Activated T-cell treated with anti-CD3 and anti-CD28 coated beads, Interleukin-2, amount 50 U/mL, for 1 hour (primary cell): ENCODE results near the gene EML3.
"Not testable (repeated sequence)": the region's sequence is repeated elsewhere in the genome, so short reads cannot be mapped to it uniquely, and the experiment has no call there.

Source experiments
- DNase-seq: peaks from one replicate; pipeline ENCODE4 v3.0.0-alpha.2; 2020

The EML3 gene

DNA sequence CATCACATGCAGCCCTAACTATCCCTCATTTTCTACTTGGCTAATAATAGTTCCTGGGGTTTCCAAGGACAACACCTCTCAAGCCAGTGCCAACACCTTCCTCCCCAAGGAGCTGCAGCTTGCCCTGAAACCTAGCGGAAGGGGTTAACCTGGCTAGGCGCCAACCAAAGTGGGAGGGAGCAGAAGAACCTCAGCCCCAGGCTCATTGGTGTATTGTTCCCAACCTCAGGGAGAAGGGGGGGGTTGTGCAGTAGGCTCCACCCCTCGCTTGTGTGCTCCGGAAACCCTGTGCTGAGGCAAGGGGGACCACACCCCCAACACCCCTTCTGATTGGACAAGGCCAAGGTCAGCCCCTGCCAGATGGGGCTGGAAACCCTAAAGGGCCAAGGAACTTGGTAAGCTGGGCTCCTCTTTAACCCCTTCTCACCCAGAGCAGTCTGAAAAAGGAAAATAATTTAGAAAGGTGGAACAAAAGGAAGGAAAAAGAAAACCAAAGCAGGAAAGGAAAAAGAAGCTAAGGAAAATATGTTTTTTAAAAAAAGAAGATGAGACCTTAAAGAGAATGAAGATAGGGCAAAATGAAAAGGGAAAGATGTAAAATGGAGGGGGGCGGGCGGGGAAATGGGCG lies 13.4 kb downstream of the EML3 start:
- peak; percentile 91 for DNase-seq

- DNase-seq = no peak
Measured at GRCh38 chr11:62595124-62595523, 17.5 kb downstream of the EML3 start.

- peak; percentile 76 for DNase-seq
Measured at GRCh38 chr11:62593434-62594044, 19.0 kb downstream of the EML3 start.

GRCh38 chr11:62592989-62593421 lies 19.6 kb downstream of the EML3 start:
- no peak for DNase-seq

DNA sequence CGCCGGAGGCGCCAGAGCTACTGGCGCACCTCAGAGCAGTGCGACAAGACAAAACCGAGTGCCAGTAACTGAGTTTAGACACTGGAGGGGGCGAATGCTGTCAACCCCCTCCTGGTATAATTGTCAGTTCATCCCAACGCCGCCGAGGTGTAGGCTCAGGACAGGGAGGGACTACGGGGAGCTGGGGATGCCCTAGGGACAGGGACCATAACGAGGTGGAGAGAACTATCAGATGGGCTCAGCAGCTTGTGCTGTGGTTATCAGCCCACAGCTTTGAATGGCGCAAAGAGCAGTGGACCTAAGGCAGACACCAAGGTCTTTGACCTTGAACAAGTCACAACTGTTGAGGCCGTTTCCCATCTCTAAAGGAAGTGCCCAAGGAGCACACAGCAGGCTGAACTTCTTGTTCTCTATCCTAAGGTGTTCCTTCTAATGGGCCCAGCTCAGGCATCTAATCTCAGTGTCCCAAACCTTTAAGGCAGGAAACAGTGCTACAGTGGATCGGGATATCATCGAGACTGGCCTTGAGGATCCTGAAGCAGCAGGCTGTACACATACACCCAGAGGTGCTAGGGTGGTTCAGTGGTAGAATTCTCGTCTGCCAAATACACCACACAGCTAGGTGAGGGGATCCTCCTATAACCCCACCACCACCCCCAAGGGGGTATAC lies 20.3 kb downstream of the EML3 start:
- DNase-seq = no peak

DNA sequence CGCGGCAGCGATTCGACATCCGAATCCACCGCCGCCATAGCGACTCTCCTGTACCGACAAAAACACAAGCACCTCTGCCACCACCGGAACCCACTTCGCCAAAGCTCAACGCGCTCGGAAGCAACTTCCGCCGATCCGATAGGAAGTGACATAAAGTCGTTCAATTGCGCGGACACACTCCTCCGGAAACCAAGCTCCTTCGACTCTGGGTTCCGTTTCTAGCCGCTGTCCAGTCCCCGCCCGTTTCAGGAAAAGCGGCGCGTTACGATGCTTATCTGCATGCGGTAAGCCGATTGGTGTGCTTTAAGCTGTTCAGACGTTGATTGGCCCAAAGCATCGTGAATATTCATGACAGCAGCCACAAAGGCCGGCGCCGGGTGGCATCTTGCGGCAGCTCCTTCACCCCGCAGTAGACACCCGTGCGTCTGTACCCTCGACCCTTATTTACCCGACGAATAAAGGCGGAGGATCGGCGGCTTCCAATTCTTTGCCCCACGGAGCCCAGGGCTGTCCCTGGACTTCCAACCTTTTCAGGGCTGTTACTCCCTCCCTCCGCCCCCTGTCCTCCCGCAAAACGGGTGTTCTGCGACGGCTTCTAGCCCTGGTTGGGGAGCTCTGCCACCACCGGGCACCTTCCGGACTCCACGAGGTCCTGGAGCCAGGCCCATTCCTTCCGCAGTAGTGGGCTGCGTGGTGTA lies 21.0 kb downstream of the EML3 start, which contains the start of gene TUT1:
TUT1 (minus strand) TSS at position 76 of the 698 bp plus-strand sequence; CDS start at position 38, 38 bp downstream.
- DNase-seq = peak; percentile 93

DNA sequence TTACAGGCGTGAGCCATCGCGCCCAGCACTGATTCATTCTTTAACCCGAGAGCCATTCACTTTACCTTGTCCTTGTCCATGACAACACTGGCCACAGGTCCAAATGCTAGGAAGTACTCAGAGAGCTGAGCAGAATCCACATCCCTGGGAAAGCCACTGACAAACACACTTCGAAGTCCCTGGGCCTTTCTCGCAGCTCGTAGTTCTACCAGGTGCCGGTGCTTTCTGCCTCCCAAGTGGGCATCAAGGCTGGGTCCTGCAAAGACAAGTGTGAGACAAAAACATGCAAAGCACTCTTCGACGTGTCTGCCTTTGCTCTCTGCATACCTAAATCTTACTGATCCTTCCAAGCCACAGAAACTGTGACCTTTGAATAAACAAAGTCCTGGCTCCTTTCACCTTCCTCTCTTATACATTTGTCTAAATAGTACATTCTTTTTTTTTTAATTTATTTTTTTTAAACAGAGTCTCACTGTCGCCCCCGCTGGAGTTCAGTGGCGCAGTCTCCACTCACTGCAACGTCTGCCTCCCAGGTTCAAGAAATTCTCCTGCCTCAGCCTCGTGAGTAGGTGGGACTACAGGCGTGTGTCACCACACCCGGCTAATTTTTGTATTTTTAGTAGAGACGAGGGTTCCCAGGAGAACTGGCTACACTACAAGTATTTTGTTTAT lies 23.5 kb downstream of the EML3 start:
- DNase-seq = no peak

GRCh38 chr11:62585356-62585755 lies 27.2 kb downstream of the EML3 start:
- DNase-seq = not testable (repeated sequence)

- not testable (repeated sequence) for DNase-seq
Measured at GRCh38 chr11:62581735-62582134, 30.8 kb downstream of the EML3 start.

- no peak for DNase-seq
Measured at GRCh38 chr11:62580959-62581715, 31.4 kb downstream of the EML3 start.

- DNase-seq = no peak
Measured at GRCh38 chr11:62579252-62579651, 33.3 kb downstream of the EML3 start.

DNA sequence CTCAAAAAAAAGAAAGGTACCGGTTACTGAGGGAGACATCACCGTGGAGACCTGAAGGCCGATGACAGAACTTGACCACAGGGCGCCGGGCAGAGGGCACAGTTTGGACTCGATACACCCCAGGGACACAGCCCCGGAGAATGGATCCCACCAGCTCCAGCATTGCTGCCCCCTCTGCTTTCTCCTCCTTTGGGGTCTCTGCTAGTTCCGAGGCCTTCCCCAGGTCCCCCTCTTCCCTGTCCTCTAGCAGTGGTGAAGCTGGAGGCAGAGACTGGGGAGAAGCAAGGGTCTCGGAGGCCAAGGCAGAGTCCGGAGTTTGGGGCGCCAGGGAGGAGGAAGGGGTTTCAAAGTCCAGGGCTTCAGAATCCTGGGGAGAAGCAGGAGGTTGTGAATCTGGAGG lies 34.0 kb downstream of the EML3 start:
- DNase-seq = no peak

GRCh38 chr11:62577046-62577714 lies 35.4 kb downstream of the EML3 start:
- no peak for DNase-seq

DNA sequence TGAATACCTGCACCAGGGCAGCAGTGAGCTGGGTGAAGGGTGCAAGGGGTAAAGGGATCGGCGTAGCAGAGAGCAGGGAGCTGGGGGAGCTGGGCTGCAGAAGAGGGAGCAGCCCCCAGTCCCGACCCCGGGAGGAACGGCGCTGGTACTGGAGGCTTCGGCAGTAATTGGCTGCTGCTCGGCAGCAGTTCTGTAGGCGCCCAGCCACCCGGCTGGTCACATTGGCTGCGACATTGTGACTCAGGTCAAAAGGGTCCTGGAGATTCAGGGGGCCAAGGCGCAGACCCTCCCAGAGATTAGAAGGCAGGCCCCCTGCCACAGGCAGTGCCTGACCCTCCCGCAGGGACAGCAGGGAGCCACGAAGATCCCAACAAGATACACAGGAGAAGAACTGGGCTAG lies 36.7 kb downstream of the EML3 start:
- DNase-seq = no peak

DNA sequence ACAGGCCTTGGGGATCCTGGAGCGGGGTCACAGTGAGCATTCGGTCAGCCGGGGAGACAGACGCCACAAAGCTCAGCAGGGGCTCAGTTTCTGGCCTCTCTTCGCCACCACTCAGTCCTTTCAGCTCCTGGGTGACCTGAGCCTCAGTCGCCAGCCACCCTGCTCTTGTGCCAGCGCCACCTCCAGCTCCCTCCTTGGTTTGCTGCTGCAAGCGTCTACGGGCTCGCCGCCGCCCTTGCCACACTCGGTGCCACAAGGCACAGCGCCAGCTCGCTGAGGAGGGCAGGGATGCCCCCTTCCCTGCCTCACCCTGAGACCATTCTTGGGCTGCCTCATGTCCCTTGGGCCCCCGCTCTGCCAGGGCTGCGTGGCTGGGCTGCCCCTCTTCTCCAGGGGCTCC lies 37.4 kb downstream of the EML3 start:
- no peak for DNase-seq

- no peak for DNase-seq
Measured at GRCh38 chr11:62574363-62575071, 38.1 kb downstream of the EML3 start.

- peak; percentile 96 for DNase-seq
Measured at GRCh38 chr11:62573592-62574362, 38.8 kb downstream of the EML3 start, which contains the start of gene EEF1G. EEF1G (minus strand) TSS chr11:62573891; CDS start chr11:62573842, 49 bp downstream.

DNA sequence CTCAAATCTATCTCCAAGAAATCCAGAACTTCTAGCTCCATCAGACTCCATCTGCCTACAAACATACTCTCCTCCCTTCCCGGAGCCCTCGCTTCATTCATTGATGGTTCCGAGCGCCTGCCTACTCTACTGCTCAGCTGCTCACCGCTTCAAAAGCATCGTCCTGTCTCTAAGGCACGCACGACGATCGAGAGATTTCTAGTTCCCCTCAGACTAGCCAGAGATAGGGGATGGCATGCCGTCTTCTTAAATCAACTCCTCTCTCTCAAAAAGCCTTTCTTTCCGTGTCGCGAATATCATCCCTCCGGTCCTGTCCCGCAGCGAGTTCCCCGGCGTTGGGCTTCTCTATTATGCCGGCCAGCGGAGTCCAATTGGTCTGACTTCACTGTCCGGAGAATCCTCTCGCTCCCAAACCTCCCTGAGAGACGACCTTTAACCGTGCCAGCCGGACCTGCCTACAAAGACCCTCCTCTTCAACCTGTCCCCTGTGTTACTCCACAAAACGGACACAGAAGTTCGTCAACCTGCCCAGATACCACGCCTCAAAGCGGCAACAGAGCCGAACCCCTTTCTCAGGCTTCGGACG lies 39.5 kb downstream of the EML3 start:
- peak; percentile 43 for DNase-seq

GRCh38 chr11:62572431-62572830 lies 40.1 kb downstream of the EML3 start:
- no peak for DNase-seq

- DNase-seq = not testable (repeated sequence)
Measured at GRCh38 chr11:62571493-62571892, 41.1 kb downstream of the EML3 start.
